ENCODE data around the gene SHOC1. TPM values are rescaled to one million over a fixed set of nuclear protein-coding genes. Genes with fewer than 3 reads are reported as not detected.
"Not testable (repeated sequence)": the region's sequence is repeated elsewhere in the genome, so short reads cannot be mapped to it uniquely, and the experiment has no call there.

SHOC1 gene
- not detected in 2 replicates for total RNA-seq

DNA sequence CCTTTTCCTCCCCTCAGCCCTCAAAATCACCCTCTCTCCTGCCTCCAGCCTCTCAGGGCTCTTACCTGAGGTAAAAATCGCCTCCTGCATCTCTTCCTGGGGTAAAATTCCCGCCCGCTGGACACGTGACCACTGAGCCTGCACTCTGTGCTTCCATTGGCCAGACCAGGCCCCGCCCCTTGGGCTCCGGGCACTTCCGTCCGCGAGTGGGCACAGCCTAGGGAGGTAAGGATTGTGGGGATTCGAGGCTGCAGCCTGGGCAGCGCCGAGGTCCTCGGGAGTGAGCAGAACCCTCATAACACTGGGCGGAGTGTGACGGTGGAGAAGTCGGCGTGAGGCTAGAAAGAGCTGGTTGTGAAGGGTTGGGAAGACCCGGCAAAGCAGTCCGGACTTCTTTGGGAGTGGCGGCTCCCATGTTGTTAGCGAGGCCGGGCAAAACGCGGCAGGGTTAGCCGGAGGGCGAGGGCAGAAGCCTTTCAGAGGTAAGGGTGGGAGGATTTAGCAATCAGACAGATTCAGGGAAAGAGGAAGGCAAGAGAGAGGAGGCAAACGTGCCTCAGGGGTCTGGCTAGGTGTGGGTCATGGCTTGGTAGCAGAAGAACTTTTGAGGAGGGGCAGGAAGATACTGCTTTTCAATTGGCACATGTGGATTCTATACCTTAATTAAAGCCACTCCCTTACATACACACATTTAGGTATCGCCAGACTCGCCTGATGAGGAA lies at the start of gene SHOC1:
Gene SHOC1, minus strand, starts transcription at position 103 of the 722 bp plus-strand sequence. CDS start 3,519 bp downstream, outside the sequence.
- intact Hi-C loops (cut with micrococcal nuclease) = no loop called here

- intact Hi-C loops (cut with micrococcal nuclease) = no loop called here
Measured at GRCh38 chr9:111843971-111844370, 49.2 kb upstream of the SHOC1 start.

- intact Hi-C loops (cut with micrococcal nuclease) = no loop called here
Measured at GRCh38 chr9:111842313-111842712, 47.6 kb upstream of the SHOC1 start.

GRCh38 chr9:111840442-111840841 lies 45.7 kb upstream of the SHOC1 start:
- intact Hi-C loops (cut with micrococcal nuclease) = no loop called here

GRCh38 chr9:111839987-111840386 lies 45.2 kb upstream of the SHOC1 start:
- intact Hi-C loops (cut with micrococcal nuclease) = no loop called here

GRCh38 chr9:111839387-111839786 lies 44.6 kb upstream of the SHOC1 start:
- intact Hi-C loops (cut with micrococcal nuclease) = no loop called here

DNA sequence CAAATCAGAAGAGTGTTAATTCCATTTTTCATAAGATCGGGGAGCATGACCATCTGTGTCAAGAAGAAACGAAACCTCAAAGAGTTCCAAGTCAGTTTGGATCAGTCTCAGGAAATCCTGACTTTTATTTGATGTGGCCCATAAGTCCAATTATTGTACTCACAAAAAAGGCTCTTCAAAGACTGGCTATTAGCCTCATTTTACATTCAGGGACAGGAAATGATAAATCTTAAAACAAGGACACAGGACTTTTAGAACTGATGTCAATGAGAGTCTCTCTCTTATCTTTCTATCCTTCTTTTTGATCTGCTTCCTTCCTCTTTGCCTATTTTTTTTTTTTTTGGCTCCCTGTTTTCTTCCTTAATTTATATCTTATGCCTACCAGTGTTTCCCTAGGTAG lies 43.7 kb upstream of the SHOC1 start:
- intact Hi-C loops (cut with micrococcal nuclease) = no loop called here

GRCh38 chr9:111836311-111836710 lies 41.6 kb upstream of the SHOC1 start:
- intact Hi-C loops (cut with micrococcal nuclease) = no loop called here

DNA sequence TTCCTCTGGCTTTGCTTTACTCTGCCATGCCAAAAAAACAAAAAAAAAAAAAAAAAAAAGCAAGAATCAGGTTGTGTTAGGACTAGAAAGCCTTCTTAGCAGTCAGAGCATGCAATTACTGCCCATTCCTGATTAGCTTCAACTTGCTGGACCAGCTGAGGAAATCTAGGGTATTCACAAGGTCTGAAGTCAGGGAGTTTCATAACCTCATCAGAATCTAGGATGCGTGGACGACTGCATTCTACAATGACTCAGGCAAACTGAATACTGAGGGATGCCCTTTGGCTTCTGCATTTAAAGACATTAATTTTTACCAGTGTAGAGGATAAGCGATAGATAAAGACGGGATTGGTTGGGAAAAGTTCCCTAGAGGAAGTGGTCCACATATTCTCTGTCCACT lies 39.2 kb upstream of the SHOC1 start:
- intact Hi-C loops (cut with micrococcal nuclease) = no loop called here

- intact Hi-C loops (cut with micrococcal nuclease) = no loop called here
Measured at GRCh38 chr9:111832449-111832848, 37.7 kb upstream of the SHOC1 start.

DNA sequence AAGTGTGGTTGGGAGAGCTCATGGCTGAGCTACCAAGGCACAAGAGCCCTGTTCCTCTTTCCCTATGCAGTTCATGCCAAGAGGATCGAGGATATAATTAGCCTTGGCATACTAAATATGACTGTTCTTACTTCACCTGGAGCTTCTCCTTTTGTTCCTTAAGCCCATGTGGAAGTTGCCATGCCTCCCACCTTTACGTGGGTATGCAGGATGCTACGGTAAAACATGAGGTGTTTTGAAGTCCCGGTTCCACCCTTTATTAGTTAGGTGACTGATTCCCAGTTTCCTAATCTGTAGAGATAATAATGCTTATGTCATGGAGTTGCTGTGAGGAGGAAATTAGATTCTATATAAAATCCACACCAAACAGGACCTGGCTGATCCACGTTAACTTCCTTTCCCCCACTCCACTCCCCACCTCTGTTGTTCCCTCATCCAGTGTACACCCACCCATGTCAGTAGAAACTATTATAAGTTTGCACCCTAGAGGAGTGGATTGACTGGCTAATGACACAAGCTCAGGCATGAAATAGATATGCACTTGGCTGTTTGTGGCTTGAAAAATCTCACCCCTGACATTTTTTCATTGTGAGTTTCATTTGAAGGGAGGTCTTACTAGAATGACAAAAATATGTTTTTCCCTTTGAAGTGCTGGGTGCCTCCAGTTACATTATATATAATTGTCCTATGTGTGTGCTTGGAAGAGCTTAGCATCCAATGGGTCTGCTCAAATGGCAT lies 36.8 kb upstream of the SHOC1 start:
- intact Hi-C loops (cut with micrococcal nuclease) = no loop called here

DNA sequence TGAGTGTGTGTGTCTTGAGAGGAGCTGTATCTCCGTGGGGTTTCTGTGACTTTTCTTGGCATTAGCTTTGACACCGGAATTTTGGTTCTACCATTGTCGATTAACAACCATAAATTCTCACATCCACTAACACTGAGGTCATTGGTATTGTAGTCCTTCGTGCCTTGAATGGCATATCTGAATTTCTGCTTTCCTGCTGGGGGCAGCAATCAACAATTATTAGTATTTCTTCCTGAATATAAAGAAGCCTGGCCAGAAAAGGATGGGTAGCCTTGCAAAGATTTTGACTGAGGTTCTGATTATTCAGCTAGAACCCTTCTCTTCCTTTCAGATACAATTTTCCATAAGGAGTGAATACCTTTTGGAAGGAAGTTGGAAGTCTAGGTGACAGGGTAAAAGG lies 33.5 kb upstream of the SHOC1 start:
- intact Hi-C loops (cut with micrococcal nuclease) = loop anchor here (1.0 kb wide), 1 partner anchor 246 kb away; no protein-coding TSS in a partner anchor

GRCh38 chr9:111825468-111826145 lies 30.9 kb upstream of the SHOC1 start:
- intact Hi-C loops (cut with micrococcal nuclease) = no loop called here

DNA sequence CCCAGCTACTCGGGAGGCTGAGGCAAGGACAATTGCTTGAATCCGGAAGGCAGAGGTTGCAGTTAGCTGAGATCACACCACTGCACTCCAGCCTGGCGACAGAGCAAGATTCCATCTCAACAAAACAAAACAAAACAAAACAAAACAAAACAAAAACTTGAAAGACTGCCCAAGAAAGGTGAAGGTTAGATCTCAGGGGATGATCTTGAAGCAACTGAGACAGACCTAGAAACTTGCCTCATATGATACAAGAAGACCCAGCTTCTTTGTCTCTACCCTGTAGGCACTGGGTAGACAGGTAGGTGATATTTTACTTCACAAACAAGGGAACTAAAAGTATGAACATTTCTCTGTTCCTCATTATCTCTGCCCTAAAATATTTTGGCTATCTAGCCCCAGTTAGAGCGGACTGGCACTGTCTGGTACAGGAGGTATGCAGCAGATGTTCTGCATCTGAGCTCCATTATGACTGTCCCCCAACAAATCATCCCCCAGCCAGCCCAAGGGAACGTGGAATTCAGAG lies 26.3 kb upstream of the SHOC1 start:
- intact Hi-C loops (cut with micrococcal nuclease) = no loop called here

DNA sequence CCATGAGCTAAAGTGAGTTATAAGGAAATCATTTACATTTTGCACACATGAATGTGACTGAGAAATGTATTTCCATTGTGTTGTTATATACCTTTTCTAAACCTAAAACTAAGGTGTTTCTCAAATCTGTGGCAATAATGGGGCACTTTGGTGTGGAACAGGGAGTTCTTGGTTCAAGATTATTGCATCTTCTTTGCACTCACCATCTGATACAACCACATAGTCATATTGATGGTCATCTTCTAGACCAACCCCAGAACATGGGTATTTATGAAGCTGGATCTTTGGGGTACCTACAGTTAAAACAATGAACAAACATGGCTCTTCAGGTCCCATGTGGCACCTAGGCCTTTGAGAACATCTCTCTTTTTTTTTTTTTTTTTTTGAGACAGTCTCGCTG lies 24.6 kb upstream of the SHOC1 start:
- intact Hi-C loops (cut with micrococcal nuclease) = no loop called here

- intact Hi-C loops (cut with micrococcal nuclease) = no loop called here
Measured at GRCh38 chr9:111815285-111816070, 20.7 kb upstream of the SHOC1 start.

DNA sequence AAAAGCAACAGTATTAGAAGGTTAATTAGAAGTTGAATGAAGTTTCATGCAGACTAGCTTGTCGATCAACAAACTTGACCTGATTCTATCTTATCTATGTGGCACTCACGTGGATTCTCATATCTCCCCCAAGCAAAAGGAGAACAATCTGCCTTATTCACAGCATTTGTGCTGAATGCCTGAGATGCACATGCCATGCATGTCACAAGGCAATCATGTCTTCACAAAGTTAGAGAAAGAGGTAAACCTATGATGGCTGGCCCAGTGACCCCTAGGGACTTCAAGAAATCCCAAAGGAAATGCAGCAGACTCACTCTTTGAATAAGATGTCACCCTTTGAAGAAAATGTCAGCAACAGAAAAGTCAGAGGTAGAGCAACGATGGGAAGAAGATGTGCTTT lies 17.6 kb upstream of the SHOC1 start:
- intact Hi-C loops (cut with micrococcal nuclease) = no loop called here

- intact Hi-C loops (cut with micrococcal nuclease) = no loop called here
Measured at GRCh38 chr9:111810908-111811307, 16.2 kb upstream of the SHOC1 start.

DNA sequence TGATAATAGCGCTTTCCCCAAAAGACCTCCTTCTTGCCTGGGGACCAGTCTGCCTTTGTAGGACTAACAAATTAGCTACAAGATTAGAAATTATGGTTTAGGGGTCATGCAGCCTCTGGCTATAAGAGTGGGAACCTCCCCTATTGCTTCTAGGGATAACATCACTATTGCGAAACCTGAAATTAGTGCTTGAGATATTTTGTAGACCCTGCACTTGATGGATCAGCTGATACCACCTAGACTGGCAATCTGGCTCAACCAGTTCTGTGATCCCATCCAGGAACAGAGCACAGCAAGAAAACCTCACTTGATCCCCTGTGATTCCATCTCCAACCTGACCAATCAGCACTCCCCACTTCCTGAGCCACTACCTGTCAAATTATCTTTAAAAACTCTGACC lies 15.7 kb upstream of the SHOC1 start:
- intact Hi-C loops (cut with micrococcal nuclease) = not testable (repeated sequence)

GRCh38 chr9:111807197-111807596 lies 12.5 kb upstream of the SHOC1 start:
- intact Hi-C loops (cut with micrococcal nuclease) = no loop called here

GRCh38 chr9:111806259-111806658 lies 11.5 kb upstream of the SHOC1 start:
- intact Hi-C loops (cut with micrococcal nuclease) = no loop called here
